GM12801 (cell line): ENCODE measurements around the gene GRIA2.

ENCODE experiments used
- CTCF ChIP-seq: IDR thresholded peaks from one replicate; pipeline ENCODE4 v1.5.1; 2011; ENCODE audit warnings: control low read depth; ENCODE audit not compliant: insufficient read length; ENCODE audit errors: extremely low read depth

The GRIA2 gene

DNA sequence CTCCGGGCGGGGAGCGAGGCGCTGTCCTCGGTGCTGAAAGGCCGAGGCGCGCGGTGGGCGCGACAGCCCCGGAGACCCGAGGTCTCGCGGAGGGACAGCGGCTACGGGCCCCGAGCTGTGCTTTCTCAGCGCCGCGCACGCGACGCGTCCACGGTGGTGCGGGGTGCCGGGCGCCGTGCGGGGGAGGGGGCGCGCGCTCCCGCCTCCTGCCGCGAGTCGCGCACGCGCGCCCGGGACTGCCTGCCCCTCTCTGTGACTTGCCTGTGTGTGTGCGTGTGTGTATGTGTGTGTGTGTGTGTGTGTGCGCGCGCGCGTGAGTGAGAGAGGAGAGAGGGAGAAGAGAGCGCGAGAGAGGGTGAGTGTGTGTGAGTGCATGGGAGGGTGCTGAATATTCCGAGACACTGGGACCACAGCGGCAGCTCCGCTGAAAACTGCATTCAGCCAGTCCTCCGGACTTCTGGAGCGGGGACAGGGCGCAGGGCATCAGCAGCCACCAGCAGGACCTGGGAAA is at the start of gene GRIA2:
TSS of gene GRIA2 (plus strand) at position 358 of the 511 bp plus-strand sequence. CDS start 315 bp downstream, outside the sequence.
- no peak for TF ChIP-seq CTCF

- no peak for TF ChIP-seq CTCF
Observed at GRCh38 chr4:157172011-157172410, 48.5 kb upstream of the GRIA2 start.

DNA sequence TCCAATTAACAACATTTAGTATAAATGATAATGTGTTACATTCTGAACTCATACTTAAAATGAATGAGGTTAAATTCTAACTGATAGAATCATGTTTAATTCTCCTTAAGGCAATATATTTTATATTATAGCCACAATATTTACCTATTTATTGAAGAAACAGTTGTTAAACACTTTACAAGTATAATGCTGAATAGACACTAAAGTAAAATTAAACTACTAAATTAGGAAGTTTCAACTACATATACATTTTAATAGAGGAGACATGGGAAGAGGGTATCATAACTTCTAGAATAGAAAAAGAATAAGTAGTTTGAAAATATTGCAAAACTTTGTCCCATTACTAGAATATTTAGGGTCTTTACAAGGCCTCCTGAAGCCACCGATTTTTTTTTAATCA is 36.2 kb upstream of the GRIA2 start:
- TF ChIP-seq CTCF = no peak

- TF ChIP-seq CTCF = no peak
Observed at GRCh38 chr4:157185363-157185762, 35.2 kb upstream of the GRIA2 start.

DNA sequence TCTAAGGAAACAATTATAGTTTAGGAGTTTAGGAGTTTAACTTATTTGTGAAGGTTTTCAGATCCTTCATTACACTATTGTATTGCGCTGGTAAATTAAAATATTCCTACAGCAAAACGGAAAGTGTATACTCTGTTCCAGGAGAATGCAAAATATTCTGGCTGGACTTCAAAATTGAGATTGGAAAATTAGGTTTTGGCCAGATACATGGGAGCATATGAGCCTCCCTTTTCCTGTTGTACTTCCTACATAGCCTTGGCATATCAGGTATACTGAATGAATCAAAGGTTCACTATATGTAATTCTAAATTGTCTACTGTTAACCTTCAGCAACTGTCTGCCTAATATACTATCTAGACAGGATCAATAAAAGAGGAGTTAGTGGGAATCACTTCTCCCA is 25.2 kb upstream of the GRIA2 start:
- no peak for TF ChIP-seq CTCF

GRCh38 chr4:157196046-157196445 is 24.5 kb upstream of the GRIA2 start:
- TF ChIP-seq CTCF = no peak

GRCh38 chr4:157204634-157205244 is 15.8 kb upstream of the GRIA2 start:
- no peak for TF ChIP-seq CTCF
